GM18858 (cell line): ENCODE results near the gene IRF6.

Experiments
- ATAC-seq: cut with Tn5 transposase; IDR thresholded peaks from one replicate; pipeline ENCODE4 v1.9.1; 2021; ENCODE audit not compliant: unreplicated experiment

The IRF6 gene

GRCh38 chr1:209790286-209791193 is 15.4 kb downstream of the IRF6 start:
- ATAC-seq = no peak

- ATAC-seq = no peak
Observed at GRCh38 chr1:209789245-209789644, 16.7 kb downstream of the IRF6 start.

DNA sequence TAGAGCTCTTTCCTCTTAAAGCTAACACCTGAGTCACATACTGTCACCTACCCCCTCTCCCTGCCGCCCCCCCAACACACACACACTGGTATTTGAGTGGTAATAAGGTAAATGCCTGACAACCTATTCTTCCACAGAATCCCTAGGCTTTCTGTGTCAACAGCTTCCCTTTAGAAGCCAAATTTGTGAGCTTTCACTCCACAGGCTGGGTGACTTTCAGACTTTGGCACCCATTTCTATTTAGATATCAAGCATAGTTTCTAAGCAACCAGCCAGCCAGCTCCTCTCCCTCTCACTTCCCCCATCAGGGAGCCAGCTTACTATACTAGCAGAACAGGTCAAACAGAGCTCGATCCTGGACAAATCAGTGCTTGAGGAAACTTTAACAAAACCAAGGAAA is 18.4 kb downstream of the IRF6 start:
- no peak for ATAC-seq

DNA sequence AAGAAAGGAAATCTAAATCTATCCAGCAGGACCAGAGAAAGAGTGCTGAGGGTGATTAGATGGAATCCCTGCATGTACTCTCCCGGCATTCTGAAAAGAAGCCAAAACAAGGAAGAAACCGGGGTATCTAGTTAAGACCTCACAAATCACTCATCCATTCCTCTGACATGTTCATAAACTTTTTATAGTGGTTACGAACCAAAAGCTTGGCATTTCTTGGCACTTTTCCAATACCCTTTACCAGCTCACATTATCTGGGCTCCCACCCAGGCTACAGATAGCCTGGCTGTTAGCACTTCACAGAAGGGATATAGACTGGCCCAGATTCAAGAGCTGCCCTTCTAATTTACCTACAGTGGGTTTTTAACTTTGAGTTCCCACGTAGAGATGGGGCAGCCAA is 19.8 kb downstream of the IRF6 start:
- no peak for ATAC-seq

- ATAC-seq = no peak
Observed at GRCh38 chr1:209785592-209785991, 20.4 kb downstream of the IRF6 start.

DNA sequence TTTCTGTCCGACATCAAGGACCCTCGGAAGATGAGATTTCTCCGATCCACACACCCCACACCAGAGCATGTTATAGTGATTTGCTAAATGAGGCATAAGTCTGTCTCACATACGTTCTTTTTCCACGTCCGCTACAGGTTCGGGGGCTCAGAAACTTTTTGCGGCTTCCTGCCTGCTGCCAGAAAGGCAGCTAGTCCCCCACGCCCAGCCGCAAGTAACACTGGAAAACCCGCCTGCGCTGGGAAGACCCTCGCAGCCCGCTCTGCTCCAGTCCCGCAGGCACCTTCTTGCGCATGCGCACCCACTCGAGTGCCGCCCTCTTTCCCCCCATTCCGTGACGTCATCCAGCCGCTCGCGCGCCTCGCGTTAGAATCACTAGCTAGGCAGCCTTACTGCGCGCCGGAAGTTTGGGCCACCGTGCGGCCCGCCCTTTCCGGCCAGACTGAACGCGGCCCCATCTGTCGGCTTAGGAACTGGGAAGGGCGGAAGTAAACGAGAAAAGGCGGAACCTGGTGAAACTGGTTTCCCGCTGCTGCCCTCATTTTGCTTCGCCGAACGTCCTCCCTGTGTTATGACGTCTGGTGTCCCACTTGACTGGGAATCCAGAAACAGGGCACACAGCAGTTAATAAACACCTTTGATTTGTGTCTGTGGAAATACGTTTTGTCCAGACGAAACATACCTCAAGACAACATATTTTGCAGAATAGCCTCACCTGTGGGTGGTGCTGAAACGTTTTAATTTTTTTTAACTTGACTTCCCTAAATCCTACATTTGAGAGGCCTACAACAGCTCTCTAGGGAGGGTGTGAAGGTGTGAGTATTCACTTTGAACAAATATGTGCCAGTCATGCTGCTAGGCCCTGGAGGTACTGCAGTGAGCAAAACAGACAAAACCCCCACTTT is 21.4 kb downstream of the IRF6 start, which contains the start of gene C1orf74:
TSS of gene C1orf74 (minus strand) at position 295 of the 905 bp plus-strand sequence. CDS start 925 bp downstream, outside the sequence.
- ATAC-seq = peak; percentile 94

- no peak for ATAC-seq
Observed at GRCh38 chr1:209783386-209783785, 22.6 kb downstream of the IRF6 start.

DNA sequence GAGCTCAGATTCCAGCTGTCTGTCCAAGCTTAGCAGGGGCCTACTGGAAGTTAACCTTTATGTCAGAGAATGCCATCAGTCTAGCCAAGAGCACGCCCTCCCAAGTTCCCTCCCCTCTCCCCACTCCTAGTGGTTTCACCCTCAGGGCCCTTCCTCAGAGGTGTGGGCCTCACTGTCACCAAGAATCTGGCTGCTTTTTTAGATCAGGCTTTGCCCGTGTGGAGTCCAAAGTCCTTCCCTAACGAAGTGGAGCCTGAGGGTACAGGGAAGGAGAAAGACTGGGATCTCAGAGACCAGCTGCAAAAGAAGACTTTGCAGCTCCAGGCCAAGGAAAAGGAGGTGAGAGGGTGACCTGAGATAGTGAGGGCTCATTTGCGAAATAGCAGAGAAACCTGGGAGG is 25.7 kb downstream of the IRF6 start:
- ATAC-seq = no peak

GRCh38 chr1:209778102-209778501 is 27.8 kb downstream of the IRF6 start:
- ATAC-seq = no peak

DNA sequence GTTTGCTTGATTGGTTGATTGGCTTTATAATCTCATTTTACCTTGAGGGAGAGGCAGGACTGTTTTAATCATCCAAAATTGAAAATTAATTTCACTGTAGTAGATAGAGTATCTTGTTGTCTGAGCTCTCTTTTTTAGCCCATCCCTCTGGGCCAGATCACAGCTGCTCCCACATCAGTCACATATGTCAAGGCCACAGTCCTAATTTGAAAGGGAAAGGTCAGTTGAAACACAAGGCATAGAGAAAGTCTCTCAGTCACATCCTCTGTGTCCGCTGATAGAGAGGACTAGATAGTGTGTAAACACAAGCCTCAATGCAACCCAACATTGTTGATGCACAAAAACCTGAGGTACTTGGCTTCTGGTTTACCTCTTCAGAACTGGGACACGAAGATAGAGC is 28.4 kb downstream of the IRF6 start:
- ATAC-seq = no peak

- ATAC-seq = no peak
Observed at GRCh38 chr1:209775678-209776077, 30.3 kb downstream of the IRF6 start.

GRCh38 chr1:209774592-209774991 is 31.4 kb downstream of the IRF6 start:
- ATAC-seq = peak; percentile 76

DNA sequence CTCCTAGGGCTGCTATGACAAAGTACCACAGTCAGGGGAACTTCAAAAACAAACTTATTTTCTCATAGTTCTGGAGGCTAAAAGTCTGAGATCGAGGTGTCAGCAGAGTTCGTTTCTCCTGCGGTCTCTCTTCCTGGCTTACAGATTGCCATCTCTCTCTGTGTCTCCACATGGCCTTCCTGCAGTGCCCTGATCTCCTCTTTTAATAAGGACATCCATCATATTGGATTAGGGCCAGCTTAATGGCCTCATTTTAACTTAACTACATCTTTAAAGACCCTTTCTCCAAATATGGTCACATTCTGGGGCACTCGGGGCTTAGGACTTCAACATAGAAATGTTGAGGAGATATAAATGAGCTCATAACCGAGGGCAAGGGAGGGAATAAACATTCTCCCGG is 33.8 kb downstream of the IRF6 start:
- no peak for ATAC-seq

DNA sequence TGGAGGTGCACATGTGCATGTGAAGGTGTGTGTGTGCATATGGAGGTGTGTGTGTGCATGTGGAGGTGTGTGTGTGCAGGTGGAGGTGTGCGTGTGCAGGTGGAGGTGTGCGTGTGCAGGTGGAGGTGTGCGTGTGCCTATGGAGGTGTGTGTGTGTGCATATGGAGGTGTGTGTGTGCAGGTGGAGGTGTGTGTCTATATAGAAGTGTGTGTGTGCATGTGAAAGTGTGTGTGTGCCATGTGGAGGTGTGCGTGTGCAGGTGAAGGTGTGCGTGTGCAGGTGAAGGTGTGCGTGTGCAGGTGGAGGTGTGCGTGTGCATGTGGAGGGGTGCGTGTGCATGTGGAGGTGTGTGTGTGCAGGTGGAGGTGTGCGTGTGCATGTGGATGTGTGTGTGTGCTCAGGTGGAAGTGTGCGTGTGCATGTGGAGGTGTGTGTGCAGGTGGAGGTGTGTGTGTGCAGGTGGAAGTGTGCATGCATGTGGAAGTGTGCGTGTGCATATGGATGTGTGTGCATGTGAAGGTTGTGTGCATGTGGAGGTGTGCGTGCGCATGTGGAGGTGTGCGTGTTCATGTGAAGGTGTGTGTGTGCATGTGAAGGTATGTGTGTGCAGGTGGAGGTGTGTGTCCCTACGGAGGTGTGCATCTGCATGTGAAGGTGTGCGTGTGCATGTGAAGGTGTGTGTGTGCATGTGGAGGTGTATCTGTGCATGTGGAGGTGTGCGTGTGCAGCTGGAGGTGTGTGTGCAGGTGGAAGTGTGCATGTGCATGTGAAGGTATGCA is 35.1 kb downstream of the IRF6 start:
- ATAC-seq = no peak

DNA sequence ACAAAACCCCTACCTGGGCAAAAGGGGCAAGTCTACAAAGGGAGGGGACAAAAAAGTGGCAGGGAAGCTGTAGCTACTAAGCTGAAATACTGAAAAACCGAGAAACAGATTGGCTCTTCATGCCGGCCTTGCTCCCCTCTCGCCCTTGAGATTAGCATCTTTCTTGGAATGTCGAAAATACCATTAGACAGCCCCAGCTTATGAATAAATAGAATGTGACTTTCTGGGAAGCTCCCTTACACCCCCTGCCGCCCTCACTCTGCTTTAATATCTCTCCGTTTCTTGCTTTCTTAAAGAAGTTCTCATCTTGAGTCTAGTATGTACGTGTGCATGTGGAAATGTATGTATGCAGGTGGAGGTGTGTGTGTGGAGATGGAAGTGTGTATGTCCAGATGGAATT is 36.0 kb downstream of the IRF6 start:
- ATAC-seq = no peak

DNA sequence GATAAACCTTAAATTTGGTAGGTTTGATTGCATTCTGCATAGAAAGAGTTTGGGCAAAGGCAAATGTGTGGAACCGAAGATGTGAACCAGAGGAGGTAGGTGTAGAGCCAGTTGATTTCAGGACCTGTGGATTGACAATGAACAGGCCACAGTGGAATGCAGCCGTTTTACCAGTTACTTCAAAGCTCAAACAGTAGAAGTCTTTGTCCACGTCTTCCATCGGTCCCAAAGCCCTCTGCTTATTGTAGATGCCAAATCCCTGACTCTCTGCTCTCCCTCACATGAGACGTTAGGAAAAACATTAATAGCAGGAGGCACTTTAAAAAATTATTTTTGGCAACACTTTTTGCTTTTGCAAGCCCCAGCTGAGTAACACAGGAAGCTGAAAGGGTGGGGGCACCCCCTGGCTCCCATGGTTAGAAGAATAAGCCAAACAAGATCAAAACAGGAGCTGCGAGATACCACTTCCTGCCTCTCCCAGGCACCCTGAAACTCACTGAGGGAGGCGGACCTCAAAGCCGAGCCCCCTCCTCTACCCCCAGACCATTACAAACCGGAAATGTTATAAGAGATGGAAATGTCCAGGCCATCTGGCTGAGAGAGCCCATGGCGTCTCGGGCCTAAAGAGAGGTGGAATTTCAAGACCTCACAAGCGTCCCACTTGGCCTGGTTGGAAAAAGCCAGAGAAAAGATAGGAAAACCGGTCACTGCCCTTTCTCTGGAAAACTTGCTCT is 36.6 kb downstream of the IRF6 start:
- ATAC-seq = peak; percentile 65

DNA sequence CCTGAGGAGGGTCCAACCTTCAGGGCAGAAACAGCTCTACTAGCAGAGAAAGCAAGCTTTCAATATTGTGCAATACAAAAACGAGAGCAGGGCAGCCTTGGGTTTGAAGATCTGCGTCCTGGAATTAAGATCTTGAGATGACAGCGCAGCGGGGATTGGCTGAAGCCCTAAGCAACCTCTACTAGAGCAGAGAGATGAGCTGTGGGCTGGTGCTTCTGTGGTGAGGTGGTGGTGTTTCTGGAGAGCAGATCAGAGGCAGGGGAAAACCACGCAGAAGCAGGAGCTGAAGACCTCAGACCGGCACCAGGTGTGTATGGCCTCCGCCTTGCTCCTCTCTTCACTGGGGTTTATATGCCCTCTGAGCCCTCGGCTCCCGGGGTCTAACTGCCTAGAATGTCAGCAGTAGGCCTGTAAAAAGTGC is 37.6 kb downstream of the IRF6 start:
- ATAC-seq = peak; percentile 84

DNA sequence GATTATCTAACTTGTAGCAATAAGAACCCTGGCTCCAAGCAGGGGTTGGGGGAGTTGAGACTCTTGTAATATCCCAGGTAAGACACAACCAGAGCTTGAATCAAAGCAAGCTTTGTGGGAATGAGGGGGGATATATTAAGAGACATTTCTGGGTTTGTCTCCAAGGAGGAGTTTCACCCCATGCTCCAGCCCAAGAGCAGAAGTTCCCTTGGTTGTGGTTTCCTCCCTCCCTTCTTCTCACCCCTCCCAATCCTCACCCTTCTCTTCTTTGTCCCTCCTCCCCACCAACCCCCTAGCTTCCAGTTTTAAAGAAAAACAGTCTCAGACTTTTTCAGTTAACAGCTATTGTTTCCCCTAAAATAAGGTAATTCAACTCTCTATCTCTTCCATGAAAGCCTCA is 38.2 kb downstream of the IRF6 start:
- ATAC-seq = no peak

DNA sequence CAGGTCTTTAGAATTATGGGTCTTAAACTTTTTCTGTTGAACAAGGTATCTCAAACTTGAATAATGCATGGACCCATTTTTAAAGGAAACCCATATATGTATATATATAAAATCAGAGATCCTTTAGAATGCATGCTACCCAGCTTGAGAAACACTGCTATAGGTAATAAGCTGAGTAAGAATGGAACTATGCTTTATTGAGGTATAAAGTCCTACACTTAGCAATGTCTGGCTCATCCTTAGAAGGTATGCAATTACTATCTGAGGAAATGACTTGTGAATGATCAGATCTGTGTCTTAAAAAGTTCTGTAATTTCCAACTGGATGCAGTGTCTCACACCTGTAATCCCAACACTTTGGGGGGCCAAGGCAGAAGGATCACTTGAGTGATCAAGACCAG is 38.8 kb downstream of the IRF6 start:
- ATAC-seq = no peak

DNA sequence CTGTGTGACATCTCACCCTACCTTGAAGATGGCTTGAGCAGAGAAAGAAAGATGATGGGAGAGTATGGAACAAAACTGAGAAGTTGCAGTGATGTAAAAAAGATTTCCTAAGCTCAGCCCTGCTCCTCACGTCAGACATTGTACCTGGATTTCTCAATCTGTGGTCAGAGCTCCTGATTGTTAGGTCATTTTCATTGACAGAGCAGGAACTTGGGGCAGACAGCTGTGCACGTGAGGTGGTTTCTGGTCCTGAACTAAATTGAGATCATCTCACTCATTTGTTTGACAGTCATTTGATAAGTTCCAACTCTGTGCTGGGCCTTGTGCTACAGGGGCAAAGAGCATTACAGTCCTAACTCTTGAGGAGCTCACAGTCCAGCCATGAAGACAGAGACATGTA is 39.9 kb downstream of the IRF6 start:
- ATAC-seq = no peak
